ENCODE results near the gene FZR1. TPM values are rescaled to one million over a fixed set of nuclear protein-coding genes. Genes with fewer than 3 reads are reported as not detected.

The FZR1 gene
- total and polyA plus RNA-seq, 9 of the 15 experiments (the other 6 are each of a cell fraction or from before 2014, with no cell fraction given): 0.18 to 48.0 (median 22.2) TPM

DNA sequence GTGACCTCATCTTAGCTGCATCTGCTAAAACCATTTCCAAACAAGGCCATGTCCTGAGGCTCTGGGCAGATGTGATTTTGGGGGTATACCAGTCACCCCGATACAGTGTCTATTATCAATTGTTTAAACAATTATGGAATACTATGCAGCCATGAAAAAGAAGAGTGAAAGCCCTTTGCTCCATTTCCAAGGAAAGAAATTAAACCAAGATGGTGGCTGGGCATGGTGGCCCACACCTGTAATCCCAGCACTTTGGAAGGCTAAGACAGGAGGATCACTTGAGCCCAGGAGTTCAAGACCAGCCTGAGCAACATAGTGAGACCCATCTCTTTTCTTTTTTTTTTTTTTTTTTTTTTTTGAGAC, 33.6 kb downstream of the FZR1 start (continued):
- TF ChIP-seq, protein P1, sequence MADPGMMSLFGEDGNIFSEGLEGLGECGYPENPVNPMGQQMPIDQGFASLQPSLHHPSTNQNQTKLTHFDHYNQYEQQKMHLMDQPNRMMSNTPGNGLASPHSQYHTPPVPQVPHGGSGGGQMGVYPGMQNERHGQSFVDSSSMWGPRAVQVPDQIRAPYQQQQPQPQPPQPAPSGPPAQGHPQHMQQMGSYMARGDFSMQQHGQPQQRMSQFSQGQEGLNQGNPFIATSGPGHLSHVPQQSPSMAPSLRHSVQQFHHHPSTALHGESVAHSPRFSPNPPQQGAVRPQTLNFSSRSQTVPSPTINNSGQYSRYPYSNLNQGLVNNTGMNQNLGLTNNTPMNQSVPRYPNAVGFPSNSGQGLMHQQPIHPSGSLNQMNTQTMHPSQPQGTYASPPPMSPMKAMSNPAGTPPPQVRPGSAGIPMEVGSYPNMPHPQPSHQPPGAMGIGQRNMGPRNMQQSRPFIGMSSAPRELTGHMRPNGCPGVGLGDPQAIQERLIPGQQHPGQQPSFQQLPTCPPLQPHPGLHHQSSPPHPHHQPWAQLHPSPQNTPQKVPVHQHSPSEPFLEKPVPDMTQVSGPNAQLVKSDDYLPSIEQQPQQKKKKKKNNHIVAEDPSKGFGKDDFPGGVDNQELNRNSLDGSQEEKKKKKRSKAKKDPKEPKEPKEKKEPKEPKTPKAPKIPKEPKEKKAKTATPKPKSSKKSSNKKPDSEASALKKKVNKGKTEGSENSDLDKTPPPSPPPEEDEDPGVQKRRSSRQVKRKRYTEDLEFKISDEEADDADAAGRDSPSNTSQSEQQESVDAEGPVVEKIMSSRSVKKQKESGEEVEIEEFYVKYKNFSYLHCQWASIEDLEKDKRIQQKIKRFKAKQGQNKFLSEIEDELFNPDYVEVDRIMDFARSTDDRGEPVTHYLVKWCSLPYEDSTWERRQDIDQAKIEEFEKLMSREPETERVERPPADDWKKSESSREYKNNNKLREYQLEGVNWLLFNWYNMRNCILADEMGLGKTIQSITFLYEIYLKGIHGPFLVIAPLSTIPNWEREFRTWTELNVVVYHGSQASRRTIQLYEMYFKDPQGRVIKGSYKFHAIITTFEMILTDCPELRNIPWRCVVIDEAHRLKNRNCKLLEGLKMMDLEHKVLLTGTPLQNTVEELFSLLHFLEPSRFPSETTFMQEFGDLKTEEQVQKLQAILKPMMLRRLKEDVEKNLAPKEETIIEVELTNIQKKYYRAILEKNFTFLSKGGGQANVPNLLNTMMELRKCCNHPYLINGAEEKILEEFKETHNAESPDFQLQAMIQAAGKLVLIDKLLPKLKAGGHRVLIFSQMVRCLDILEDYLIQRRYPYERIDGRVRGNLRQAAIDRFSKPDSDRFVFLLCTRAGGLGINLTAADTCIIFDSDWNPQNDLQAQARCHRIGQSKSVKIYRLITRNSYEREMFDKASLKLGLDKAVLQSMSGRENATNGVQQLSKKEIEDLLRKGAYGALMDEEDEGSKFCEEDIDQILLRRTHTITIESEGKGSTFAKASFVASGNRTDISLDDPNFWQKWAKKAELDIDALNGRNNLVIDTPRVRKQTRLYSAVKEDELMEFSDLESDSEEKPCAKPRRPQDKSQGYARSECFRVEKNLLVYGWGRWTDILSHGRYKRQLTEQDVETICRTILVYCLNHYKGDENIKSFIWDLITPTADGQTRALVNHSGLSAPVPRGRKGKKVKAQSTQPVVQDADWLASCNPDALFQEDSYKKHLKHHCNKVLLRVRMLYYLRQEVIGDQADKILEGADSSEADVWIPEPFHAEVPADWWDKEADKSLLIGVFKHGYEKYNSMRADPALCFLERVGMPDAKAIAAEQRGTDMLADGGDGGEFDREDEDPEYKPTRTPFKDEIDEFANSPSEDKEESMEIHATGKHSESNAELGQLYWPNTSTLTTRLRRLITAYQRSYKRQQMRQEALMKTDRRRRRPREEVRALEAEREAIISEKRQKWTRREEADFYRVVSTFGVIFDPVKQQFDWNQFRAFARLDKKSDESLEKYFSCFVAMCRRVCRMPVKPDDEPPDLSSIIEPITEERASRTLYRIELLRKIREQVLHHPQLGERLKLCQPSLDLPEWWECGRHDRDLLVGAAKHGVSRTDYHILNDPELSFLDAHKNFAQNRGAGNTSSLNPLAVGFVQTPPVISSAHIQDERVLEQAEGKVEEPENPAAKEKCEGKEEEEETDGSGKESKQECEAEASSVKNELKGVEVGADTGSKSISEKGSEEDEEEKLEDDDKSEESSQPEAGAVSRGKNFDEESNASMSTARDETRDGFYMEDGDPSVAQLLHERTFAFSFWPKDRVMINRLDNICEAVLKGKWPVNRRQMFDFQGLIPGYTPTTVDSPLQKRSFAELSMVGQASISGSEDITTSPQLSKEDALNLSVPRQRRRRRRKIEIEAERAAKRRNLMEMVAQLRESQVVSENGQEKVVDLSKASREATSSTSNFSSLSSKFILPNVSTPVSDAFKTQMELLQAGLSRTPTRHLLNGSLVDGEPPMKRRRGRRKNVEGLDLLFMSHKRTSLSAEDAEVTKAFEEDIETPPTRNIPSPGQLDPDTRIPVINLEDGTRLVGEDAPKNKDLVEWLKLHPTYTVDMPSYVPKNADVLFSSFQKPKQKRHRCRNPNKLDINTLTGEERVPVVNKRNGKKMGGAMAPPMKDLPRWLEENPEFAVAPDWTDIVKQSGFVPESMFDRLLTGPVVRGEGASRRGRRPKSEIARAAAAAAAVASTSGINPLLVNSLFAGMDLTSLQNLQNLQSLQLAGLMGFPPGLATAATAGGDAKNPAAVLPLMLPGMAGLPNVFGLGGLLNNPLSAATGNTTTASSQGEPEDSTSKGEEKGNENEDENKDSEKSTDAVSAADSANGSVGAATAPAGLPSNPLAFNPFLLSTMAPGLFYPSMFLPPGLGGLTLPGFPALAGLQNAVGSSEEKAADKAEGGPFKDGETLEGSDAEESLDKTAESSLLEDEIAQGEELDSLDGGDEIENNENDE (IDR thresholded peaks at IDR 0.05; ENCODE audit: low read depth, low read length): no peak
- TF ChIP-seq BHLHE40 (IDR thresholded peaks at IDR 0.05; ENCODE audit: low read length) (no peak), EP300 (IDR thresholded peaks at IDR 0.05; ENCODE audit: low read length) (no peak), THRA (IDR thresholded peaks at IDR 0.05) (no peak), ZNF583 (CRISPR knock-in tag; IDR thresholded peaks at IDR 0.05) (no peak), SMARCA5 (IDR thresholded peaks at IDR 0.05) (peak; percentile 64), ELK1 (CRISPR knock-in tag; IDR thresholded peaks at IDR 0.05) (no peak)
- TF ChIP-seq, protein P2, sequence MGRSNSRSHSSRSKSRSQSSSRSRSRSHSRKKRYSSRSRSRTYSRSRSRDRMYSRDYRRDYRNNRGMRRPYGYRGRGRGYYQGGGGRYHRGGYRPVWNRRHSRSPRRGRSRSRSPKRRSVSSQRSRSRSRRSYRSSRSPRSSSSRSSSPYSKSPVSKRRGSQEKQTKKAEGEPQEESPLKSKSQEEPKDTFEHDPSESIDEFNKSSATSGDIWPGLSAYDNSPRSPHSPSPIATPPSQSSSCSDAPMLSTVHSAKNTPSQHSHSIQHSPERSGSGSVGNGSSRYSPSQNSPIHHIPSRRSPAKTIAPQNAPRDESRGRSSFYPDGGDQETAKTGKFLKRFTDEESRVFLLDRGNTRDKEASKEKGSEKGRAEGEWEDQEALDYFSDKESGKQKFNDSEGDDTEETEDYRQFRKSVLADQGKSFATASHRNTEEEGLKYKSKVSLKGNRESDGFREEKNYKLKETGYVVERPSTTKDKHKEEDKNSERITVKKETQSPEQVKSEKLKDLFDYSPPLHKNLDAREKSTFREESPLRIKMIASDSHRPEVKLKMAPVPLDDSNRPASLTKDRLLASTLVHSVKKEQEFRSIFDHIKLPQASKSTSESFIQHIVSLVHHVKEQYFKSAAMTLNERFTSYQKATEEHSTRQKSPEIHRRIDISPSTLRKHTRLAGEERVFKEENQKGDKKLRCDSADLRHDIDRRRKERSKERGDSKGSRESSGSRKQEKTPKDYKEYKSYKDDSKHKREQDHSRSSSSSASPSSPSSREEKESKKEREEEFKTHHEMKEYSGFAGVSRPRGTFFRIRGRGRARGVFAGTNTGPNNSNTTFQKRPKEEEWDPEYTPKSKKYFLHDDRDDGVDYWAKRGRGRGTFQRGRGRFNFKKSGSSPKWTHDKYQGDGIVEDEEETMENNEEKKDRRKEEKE (IDR thresholded peaks at IDR 0.05; ENCODE audit: borderline replicate concordance in 1 of 2, control insufficient read depth in 1 of 2, low read depth in 2 of 2, low read length in 1 of 2): no peak
